HG03520 (cell line): Measurements from ENCODE around the gene USP17L20.
"Not testable (repeated sequence)": the region's sequence is repeated elsewhere in the genome, so short reads cannot be mapped to it uniquely, and the experiment has no call there.

Experiments used
- ATAC-seq: cut with Tn5 transposase; IDR thresholded peaks from one replicate; pipeline ENCODE4 v1.9.1; 2021; ENCODE audit warnings: mild to moderate bottlenecking, moderate library complexity; ENCODE audit not compliant: unreplicated experiment

Gene USP17L20, protein sequence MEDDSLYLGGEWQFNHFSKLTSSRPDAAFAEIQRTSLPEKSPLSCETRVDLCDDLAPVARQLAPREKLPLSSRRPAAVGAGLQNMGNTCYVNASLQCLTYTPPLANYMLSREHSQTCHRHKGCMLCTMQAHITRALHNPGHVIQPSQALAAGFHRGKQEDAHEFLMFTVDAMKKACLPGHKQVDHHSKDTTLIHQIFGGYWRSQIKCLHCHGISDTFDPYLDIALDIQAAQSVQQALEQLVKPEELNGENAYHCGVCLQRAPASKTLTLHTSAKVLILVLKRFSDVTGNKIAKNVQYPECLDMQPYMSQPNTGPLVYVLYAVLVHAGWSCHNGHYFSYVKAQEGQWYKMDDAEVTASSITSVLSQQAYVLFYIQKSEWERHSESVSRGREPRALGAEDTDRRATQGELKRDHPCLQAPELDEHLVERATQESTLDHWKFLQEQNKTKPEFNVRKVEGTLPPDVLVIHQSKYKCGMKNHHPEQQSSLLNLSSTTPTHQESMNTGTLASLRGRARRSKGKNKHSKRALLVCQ

DNA sequence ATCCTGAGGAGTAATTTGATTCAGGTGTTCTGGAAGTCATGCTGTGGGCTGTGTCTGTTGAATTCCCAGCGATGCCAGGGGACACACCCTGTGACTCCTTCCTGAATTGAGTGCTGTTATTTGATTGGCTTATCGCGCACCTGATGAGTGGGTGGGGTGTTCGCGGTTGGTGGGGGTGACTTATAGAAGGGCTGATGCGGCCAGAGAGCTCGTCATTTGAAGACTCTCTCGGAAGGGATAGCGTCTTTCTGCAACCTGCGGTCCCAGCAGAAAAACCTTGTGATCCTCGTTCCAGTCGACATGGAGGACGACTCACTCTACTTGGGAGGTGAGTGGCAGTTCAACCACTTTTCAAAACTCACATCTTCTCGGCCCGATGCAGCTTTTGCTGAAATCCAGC, at the start of gene USP17L20:
USP17L20 (plus strand) TSS at position 301 of the 400 bp plus-strand sequence; CDS start at position 301, 0 bp downstream.
- not testable (repeated sequence) for ATAC-seq

DNA sequence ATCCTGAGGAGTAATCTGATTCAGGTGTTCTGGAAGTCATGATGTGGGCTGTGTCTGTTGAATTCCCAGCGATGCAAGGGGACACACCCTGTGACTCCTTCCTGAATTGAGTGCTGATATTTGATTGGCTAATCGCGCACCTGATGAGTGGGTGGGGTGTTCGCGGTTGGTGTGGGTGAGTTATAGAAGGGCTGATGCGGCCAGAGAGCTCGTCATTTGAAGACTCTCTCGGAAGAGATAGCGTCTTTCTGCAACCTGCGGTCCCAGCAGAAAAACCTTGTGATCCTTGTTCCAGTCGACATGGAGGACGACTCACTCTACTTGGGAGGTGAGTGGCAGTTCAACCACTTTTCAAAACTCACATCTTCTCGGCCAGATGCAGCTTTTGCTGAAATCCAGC, 47.6 kb upstream of the USP17L20 start, which contains the start of gene USP17L10:
USP17L10 (plus strand) TSS at position 301 of the 400 bp plus-strand sequence; CDS start at position 301, 0 bp downstream.
- ATAC-seq: not testable (repeated sequence)

DNA sequence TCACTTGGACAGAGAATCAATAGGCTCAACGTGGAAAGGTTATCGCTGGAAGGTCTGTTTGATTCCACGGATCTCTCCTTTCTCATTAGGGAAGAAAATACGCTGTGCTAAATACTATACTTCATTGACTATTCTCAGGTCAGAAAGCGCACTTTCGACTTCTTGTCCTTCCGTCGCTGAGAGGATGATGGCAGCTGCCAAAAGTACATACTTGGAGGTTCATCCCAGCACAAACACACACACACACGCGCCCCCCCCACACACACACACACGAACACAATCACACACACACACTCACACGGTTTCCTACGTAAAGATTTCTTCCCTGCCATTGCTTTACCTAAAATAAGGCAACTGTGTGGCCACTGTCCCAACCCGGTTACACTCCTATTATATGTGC, 43.2 kb upstream of the USP17L20 start:
- ATAC-seq: not testable (repeated sequence)

DNA sequence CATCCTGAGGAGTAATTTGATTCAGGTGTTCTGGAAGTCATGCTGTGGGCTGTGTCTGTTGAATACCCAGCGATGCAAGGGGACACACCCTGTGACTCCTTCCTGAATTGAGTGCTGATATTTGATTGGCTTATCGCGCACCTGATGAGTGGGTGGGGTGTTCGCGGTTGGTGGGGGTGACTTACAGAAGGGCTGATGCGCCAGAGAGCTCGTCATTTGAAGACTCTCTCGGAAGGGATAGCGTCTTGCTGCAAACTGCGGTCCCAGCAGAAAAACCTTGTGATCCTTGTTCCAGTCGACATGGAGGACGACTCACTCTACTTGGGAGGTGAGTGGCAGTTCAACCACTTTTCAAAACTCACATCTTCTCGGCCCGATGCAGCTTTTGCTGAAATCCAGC, 42.8 kb upstream of the USP17L20 start, which contains the start of gene USP17L11:
USP17L11 (plus strand) TSS at position 301 of the 400 bp plus-strand sequence; CDS start at position 301, 0 bp downstream.
- ATAC-seq: not testable (repeated sequence)

DNA sequence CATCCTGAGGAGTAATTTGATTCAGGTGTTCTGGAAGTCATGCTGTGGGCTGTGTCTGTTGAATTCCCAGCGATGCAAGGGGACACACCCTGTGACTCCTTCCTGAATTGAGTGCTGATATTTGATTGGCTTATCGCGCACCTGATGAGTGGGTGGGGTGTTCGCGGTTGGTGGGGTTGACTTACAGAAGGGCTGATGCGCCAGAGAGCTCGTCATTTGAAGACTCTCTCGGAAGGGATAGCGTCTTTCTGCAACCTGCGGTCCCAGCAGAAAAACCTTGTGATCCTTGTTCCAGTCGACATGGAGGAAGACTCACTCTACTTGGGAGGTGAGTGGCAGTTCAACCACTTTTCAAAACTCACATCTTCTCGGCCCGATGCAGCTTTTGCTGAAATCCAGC, 38.1 kb upstream of the USP17L20 start, which contains the start of gene USP17L12:
USP17L12 (plus strand) TSS at position 301 of the 400 bp plus-strand sequence; CDS start at position 301, 0 bp downstream.
- not testable (repeated sequence) for ATAC-seq

DNA sequence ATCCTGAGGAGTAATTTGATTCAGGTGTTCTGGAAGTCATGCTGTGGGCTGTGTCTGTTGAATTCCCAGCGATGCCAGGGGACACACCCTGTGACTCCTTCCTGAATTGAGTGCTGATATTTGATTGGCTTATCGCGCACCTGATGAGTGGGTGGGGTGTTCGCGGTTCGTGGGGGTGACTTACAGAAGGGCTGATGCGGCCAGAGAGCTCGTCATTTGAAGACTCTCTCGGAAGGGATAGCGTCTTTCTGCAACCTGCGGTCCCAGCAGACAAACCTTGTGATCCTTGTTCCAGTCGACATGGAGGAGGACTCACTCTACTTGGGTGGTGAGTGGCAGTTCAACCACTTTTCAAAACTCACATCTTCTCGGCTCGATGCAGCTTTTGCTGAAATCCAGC, 33.3 kb upstream of the USP17L20 start, which contains the start of gene USP17L13:
USP17L13 (plus strand) TSS at position 301 of the 400 bp plus-strand sequence; CDS start at position 301, 0 bp downstream.
- not testable (repeated sequence) for ATAC-seq

DNA sequence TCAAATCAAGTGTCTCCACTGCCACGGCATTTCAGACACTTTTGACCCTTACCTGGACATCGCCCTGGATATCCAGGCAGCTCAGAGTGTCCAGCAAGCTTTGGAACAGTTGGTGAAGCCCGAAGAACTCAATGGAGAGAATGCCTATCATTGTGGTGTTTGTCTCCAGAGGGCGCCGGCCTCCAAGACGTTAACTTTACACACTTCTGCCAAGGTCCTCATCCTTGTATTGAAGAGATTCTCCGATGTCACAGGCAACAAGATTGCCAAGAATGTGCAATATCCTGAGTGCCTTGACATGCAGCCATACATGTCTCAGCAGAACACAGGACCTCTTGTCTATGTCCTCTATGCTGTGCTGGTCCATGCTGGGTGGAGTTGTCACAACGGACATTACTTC, 27.7 kb upstream of the USP17L20 start:
- not testable (repeated sequence) for ATAC-seq

DNA sequence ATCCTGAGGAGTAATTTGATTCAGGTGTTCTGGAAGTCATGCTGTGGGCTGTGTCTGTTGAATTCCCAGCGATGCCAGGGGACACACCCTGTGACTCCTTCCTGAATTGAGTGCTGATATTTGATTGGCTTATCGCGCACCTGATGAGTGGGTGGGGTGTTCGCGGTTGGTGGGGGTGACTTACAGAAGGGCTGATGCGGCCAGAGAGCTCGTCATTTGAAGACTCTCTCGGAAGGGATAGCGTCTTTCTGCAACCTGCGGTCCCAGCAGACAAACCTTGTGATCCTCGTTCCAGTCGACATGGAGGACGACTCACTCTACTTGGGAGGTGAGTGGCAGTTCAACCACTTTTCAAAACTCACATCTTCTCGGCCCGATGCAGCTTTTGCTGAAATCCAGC, 23.8 kb upstream of the USP17L20 start, which contains the start of gene USP17L15:
USP17L15 (plus strand) TSS at position 301 of the 400 bp plus-strand sequence; CDS start at position 301, 0 bp downstream.
- not testable (repeated sequence) for ATAC-seq

DNA sequence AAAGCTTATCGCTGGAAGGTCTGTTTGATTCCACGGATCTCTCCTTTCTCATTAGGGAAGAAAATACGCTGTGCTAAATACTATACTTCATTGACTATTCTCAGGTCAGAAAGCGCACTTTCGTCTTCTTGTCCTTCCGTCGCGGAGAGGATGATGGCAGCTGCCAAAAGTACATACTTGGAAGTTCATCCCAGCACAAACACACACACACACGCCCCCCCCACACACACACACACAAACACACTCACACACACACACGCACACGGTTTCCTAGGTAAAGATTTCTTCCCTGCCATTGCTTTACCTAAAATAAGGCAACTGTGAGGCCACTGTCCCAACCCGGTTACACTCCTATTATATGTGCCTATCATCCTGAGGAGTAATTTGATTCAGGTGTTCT, 19.5 kb upstream of the USP17L20 start:
- ATAC-seq: not testable (repeated sequence)

DNA sequence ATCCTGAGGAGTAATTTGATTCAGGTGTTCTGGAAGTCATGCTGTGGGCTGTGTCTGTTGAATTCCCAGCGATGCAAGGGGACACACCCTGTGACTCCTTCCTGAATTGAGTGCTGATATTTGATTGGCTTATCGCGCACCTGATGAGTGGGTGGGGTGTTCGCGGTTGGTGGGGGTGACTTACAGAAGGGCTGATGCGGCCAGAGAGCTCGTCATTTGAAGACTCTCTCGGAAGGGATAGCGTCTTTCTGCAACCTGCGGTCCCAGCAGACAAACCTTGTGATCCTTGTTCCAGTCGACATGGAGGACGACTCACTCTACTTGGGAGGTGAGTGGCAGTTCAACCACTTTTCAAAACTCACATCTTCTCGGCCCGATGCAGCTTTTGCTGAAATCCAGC, 14.3 kb upstream of the USP17L20 start, which contains the start of gene USP17L17:
USP17L17 (plus strand) TSS at position 301 of the 400 bp plus-strand sequence; CDS start at position 301, 0 bp downstream.
- not testable (repeated sequence) for ATAC-seq

DNA sequence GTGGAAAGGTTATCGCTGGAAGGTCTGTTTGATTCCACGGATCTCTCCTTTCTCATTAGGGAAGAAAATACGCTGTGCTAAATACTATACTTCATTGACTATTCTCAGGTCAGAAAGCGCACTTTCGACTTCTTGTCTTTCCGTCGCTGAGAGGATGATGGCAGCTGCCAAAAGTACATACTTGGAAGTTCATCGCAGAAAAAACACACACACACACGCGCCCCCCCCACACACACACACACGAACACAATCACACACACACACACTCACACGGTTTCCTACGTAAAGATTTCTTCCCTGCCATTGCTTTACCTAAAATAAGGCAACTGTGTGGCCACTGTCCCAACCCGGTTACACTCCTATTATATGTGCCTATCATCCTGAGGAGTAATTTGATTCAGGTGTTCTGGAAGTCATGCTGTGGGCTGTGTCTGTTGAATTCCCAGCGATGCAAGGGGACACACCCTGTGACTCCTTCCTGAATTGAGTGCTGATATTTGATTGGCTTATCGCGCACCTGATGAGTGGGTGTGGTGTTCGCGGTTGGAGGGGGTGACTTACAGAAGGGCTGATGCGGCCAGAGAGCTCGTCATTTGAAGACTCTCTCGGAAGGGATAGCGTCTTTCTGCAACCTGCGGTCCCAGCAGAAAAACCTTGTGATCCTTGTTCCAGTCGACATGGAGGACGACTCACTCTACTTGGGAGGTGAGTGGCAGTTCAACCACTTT, 9.8 kb upstream of the USP17L20 start, which contains the start of gene USP17L18:
USP17L18 (plus strand) TSS at position 678 of the 728 bp plus-strand sequence; CDS start at position 678, 0 bp downstream.
- not testable (repeated sequence) for ATAC-seq

DNA sequence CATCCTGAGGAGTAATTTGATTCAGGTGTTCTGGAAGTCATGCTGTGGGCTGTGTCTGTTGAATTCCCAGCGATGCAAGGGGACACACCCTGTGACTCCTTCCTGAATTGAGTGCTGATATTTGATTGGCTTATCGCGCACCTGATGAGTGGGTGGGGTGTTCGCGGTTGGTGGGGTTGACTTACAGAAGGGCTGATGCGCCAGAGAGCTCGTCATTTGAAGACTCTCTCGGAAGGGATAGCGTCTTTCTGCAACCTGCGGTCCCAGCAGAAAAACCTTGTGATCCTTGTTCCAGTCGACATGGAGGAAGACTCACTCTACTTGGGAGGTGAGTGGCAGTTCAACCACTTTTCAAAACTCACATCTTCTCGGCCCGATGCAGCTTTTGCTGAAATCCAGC, 4.8 kb upstream of the USP17L20 start, which contains the start of gene USP17L19:
USP17L19 (plus strand) TSS at position 301 of the 400 bp plus-strand sequence; CDS start at position 301, 0 bp downstream.
- ATAC-seq: not testable (repeated sequence)

DNA sequence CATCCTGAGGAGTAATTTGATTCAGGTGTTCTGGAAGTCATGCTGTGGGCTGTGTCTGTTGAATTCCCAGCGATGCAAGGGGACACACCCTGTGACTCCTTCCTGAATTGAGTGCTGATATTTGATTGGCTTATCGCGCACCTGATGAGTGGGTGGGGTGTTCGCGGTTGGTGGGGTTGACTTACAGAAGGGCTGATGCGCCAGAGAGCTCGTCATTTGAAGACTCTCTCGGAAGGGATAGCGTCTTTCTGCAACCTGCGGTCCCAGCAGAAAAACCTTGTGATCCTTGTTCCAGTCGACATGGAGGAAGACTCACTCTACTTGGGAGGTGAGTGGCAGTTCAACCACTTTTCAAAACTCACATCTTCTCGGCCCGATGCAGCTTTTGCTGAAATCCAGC, 4.6 kb downstream of the USP17L20 start, which contains the start of gene USP17L21:
USP17L21 (plus strand) TSS at position 301 of the 400 bp plus-strand sequence; CDS start at position 301, 0 bp downstream.
- ATAC-seq: not testable (repeated sequence)

DNA sequence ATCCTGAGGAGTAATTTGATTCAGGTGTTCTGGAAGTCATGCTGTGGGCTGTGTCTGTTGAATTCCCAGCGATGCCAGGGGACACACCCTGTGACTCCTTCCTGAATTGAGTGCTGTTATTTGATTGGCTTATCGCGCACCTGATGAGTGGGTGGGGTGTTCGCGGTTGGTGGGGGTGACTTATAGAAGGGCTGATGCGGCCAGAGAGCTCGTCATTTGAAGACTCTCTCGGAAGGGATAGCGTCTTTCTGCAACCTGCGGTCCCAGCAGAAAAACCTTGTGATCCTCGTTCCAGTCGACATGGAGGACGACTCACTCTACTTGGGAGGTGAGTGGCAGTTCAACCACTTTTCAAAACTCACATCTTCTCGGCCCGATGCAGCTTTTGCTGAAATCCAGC, 9.4 kb downstream of the USP17L20 start, which contains the start of gene USP17L22:
USP17L22 (plus strand) TSS at position 301 of the 400 bp plus-strand sequence; CDS start at position 301, 0 bp downstream.
- not testable (repeated sequence) for ATAC-seq

DNA sequence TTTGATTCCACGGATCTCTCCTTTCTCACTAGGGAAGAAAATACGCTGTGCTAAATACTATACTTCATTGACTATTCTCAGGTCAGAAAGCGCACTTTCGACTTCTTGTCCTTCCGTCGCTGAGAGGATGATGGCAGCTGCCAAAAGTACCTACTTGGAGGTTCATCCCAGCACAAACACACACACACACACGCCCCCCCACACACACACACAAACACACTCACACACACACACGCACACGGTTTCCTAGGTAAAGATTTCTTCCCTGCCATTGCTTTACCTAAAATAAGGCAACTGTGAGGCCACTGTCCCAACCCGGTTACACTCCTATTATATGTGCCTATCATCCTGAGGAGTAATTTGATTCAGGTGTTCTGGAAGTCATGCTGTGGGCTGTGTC, 13.8 kb downstream of the USP17L20 start:
- not testable (repeated sequence) for ATAC-seq
